Kidney capillary endothelial cell (primary cell): ENCODE data around the gene LYPD6B.
"Not testable (repeated sequence)": the region's sequence is repeated elsewhere in the genome, so short reads cannot be mapped to it uniquely, and the experiment has no call there.

Experiments
- DNase-seq: peaks from one replicate; pipeline ENCODE4 v3.0.0-alpha.2; 2018; ENCODE audit warnings: low spot score

LYPD6B gene

DNA sequence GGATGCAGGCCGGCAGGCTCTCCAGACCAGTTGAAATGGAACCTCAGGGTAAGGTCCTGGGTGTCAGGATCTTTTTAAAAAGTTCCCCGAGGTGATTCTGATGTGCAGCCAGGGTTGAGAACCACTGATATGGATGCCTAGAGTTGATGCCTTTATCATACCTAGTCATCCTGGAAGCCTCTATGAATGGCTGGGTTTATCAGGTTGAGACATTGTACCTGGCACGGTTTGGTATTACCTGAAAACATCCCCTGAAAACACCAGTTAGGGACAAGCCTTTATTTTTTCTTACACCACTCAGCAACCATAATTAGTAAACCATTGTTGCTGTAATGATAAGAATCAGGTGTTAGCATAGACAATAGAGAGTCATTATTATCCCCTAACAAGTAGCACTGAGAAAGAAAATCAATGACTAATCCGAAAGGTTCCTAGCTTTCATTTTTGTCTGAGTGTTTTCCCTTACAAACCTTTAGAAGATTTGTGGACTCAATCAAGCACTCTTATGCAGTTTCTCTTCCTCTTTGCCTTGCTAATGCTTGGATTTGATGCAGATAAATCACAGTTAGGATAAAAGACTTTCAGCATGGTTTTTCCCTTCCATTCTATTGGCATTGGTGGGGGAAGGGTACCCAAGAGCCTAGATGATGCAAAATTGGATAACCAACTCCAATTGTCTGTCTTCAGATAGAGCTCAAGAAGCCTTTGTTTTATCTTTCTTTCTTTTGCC lies 175.4 kb downstream of the LYPD6B start:
- no peak for DNase-seq

DNA sequence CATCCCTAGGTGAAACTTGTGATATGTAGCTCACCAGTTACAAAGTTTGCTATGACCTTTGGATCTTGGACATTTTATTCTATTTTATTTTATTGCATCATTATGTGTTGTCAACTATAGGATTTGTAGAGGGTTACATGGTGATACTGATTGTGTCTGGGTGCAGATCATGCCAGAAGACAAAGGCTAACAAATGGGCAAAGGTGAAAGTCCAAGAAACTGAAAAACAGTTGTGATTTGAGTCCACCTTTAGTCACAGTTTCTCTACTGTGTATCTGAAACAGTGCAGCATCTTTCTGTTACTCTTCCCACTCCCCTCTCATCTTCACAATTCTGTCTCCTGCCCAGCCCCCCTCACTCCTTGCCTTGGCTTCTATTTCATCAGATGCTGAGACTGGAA lies 180.0 kb downstream of the LYPD6B start:
- DNase-seq = no peak

DNA sequence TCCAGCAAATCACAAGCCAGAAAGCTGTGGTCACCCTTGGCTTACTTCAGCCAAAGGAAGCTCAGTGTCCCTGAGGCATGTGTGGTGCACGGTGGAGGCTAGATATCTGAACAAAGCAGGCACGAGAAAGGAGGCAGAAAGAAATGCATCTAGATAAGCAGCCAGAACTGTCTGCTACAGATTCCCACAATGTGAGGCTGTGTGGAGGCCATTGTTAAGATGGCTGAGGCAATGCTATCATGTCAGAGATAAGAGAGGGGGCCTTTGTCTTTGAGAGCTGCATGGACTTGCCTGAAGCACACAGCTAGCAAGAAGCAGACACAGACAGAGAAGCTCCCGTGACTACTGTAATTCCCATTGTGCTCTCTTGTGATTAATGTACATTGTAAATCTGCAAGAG lies 181.4 kb downstream of the LYPD6B start:
- no peak for DNase-seq

DNA sequence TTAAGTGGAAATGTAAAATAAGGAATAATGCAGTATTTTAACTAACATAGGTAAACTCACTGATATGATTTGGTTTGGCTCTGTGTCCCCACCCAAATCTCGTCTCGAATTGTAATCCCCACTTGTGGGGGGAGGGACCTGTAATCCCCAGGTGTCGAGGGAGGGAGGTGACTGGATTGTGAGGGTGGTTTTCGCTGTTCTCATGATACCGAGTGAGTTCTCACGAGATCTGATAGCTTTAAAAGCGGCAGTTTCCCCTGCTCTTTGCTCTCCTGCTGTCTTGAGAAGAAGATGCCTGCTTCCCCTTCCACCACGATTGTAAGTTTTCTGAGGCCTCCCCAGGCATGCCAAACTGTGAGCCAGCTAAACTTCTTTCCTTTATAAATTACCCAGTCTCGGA lies 182.5 kb downstream of the LYPD6B start:
- no peak for DNase-seq

DNA sequence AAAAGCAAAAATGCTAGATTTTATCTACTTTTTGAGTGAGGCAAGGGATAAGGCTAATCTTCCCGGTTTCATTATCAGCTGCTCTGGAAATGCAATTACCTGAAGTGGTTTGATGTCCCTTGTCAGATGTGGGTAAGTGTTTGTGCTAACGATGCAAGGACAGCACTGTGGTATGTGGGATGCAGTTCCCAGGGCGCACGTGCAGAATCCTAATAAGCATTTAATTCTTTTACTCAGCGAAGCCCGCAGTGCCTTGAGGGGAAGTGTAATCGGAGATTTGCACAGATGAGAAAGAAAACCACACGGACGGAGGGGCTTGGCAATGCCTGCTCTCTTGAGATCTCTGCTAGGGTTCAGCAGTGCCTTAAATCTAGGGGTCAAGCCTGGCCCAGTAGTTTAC lies 183.4 kb downstream of the LYPD6B start:
- DNase-seq = no peak

DNA sequence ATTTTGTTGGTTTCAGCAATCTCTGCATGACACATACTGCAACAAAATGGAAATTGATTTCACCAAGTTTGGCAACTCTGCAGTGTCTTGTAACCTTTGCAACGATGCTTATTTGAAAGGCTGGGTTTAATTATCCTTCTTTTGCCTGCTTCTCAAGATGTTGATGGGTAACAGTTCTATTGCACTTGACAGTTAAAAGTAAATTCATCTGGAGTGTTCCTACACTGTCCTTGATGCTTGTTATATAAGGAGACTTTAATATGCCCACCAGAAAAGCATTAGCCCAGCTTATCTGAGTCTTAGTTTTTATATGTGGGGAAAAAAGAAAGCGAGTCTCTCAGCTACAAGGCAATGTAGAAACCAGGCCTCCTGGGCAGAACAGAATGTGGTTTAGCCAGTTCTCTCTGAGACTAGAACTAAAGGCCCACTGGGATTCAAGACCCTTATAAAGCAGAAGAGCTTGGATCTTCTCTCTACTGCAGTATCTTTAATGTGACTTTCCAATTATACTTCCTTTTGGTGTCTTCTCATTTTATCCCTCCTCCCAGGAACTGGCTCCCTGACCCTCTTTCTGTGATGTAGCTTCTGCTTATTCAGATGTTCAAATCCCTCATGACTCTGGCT lies 185.1 kb downstream of the LYPD6B start:
- DNase-seq = no peak

DNA sequence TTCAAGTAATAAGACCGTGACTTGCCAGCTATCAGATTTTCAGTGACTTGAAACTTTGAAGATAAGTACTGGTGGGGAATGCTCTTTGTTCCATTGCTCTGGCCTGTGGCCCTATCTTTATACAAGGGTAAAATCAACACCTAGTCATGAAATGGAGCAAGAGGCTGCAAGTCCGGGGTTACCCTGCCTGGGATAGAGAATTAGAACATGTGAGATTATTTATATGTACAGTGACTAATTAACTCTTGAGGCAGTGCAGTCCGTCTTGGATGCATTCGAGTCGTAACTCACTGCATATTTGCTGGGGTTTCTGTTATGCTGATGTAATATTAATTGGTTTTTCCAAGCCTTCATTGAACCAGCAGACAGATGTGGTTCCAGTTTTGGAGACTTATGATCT lies 186.0 kb downstream of the LYPD6B start:
- DNase-seq = no peak

DNA sequence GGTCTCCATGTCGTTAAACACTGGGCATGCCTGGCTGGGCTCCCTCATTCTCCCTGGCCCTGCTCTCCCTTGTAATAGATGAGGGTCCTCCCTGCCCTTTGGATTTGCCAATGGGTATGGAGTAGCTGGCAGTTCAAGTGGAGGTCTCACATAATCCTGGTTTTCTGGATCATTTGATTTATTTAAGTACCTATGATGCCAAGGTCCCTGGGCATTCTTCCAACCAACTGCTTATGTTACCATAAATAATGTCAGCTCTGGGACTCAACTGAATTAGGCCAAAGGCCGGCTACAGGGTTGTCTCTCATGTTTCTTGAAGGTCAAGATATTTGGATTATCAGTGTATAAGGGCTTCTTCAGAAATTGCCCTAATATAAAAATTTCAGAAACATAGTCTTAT lies 186.9 kb downstream of the LYPD6B start:
- DNase-seq = no peak

DNA sequence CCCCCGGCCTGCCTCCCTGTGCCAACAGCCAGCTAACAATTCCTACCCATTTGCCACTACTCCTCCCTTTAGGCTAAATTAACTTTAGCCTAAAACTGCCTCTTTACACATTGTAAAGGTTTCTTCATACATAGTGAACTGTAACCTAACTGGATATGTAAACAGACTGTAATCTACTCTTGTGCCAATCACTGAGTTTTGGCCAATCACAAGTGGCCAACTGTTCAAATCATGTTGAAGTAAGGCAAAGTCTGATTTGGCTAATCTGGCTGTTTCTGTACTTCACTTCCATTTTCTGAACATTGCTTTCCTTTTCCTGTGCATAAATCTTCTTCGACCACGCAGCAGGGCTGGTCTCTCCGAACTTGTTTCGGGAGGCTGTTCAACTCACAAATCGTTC lies 188.3 kb downstream of the LYPD6B start:
- no peak for DNase-seq

DNA sequence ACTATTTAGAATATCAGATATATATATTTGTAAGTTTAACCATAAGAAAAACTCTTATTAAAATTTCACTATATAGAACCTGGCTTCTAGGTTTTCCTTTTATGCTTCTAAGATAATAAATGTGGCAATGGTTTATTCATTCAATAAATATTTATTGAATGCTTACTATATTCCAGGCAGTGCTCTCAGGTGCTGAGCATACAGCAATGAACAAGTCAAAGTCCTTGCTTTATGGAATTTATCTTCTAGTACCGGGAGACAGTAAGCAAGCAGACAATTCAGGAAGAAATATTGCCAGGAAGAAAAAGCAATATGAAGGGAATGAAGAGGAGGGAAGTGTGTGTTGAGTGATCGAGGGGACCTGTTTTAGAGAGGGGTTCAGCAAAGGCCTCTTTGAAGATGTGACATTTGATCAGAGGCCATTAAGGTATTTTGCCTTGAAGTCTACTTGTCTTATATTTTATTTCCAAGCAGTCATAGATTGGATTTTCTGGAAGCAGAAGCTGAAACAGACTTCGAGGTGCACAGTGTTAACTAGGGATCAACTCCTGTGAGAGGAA lies 197.4 kb downstream of the LYPD6B start:
- no peak for DNase-seq

DNA sequence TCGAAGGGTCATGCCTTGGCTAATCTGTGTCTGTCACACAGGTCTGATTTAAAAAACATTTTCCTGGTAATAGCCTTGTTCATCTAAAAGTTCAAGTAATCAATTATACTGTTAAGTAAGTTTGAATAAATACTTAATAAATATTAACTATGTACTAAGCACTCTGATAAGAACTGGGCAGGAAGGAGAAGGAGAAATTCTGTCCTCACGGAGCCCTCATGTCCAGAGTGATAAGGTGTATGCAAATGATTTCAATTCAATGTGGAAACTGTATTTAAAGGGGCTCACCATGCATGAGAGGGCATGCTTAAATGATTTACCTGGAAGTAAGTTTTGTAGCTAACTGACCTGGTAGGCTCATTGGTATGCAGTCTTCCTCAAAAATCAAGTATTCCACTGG lies 197.9 kb downstream of the LYPD6B start:
- DNase-seq = no peak

DNA sequence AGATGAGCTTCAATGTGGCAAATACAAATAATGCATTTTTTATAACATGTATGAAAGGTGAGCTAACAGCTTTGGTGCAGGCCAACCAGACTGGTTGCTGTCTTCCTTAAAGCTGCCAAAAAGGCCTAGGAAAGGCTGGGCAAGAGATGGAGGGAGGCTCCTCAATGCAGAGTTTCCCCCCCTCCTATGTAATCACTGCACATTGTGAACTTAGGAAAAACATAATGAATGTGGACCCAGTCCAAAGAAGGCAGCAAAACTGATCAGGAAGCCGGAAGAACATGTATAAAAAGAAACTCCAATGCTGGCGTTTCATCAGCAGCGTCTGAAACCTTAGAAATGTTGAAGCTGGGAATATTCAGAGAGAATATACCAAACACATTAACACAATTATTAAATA lies 207.7 kb downstream of the LYPD6B start:
- no peak for DNase-seq

DNA sequence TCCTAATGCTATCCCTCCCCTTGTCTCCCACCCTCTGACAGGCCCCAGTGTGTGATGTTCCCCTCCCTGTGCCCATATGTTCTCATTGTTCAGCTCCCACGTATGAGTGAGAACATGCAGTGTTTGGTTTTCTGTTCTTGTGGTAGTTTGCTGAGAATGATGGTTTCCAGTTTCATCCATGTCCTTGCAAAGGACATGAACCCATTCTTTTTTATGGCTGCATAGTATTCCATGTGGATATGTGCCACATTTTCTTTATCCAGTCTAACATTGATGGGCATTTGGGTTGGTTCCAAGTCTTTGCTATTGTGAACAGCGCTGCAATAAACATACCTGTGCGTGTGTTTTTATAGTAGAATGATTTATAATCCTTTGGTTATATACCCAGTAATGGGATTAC lies 212.9 kb downstream of the LYPD6B start:
- DNase-seq = not testable (repeated sequence)

DNA sequence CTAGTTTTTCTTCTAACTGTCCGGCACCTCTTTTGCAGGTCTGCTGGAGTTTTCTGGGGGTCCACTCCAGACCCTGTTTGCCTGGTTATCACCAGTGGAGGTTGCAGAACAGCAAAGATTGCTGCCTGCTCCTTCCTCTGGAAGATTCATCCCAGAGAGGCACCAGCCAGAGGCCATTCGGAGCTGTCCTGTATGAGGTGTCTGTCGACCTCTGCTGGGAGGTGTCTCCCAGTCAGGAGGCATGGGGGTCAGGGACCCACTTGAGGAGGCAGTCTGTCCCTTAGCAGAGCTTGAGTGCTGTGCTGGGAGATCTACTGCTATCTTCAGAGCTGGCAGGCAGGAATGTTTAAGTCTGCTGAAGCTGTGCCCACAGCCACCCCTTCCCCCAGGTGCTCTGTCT lies 218.4 kb downstream of the LYPD6B start:
- DNase-seq = not testable (repeated sequence)

DNA sequence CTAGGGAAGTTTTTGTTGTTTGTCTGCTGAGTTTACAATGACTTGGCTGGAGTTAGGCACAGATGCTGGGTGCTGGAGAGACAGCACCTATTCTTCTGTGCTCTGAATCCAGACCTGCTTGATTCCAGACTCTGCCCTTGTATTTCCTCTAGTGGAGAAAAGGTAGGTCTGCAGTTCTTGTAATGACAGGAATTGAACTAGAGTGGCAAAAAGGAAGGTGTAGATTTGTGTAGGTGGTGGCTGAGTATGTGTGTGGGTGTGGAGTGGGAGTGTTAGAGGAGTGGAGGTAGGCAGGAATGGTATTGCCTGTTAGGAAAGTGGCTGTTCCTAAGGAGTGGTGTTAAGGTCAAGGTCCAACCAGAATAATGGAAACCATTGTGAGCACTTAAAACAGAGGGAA lies 220.0 kb downstream of the LYPD6B start:
- DNase-seq = no peak

DNA sequence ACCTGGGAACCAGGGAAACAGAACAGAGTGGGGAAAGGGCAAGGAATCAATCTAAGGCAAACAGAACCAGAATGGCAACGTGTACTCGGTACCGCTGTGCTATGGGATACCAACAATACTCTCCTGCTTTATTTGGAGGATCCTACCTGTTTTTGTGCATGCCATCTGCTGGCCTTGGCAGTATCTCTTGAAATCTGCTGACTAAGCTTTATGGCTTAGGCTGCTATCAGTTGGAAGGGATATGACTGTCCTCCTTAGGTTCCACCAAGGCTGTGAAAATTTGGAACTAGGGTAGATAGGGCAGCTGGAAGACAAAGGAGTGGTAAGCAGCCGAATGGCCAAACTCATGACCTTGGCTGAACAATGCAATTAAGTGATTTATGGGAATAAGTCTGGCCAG lies 220.6 kb downstream of the LYPD6B start:
- no peak for DNase-seq

DNA sequence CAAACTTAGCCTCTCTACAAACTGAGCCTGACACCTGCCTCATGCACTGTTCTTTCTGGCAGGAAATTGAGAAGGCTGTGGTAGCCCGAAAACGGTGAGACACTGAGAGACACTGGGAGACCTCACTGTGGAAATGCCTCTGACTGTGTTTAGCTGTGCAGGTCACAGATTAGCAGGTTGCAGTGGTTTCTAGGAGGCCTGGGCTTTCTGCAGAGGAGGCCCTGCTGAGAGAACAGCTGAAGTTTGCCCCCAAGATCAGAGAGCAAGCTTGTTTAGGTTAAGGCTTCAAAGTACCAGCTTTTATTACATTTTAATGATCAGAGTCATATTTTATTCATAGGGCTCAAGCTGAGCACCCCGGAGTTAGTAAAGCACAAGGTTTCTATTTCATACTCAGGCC lies 223.2 kb downstream of the LYPD6B start:
- no peak for DNase-seq
